ENCODE results near the gene HSPBP1.

GRCh38 chr19:55270172-55270942 is 9.6 kb downstream of the HSPBP1 start:
- TF ChIP-seq ZNF23 (tag by site-specific recombination; IDR thresholded peaks at IDR 0.05; ENCODE audit: borderline replicate concordance): no peak
- no peak for TF ChIP-seq CTCF (tag by site-specific recombination; IDR thresholded peaks at IDR 0.05)
- TF ChIP-seq ZNF148 (tag by site-specific recombination; IDR thresholded peaks at IDR 0.05; ENCODE audit: borderline replicate concordance): no peak
- no peak for TF ChIP-seq REST (tag by site-specific recombination; IDR thresholded peaks at IDR 0.05)
- TF ChIP-seq ZNF768 (tag by site-specific recombination; IDR thresholded peaks at IDR 0.05): no peak
- no peak for TF ChIP-seq ZNF24 (tag by site-specific recombination; IDR thresholded peaks at IDR 0.05)
- TF ChIP-seq ZFP3 (tag by site-specific recombination; IDR thresholded peaks at IDR 0.05; ENCODE audit: low read depth): no peak

Data from HEK293 (cell line).